SK-N-SH (cell line): ENCODE data around the gene SMAD7. TPM values are rescaled to one million over a fixed set of nuclear protein-coding genes. Genes with fewer than 3 reads are reported as not detected.

ENCODE experiments used
- CTCF ChIA-PET: fragments of 300-600, 350-600 bp; formaldehyde crosslinking; extraction: SDS; loops from one replicate; lab custom pipeline; 2021; lab: Yijun Ruan, JAX
- POLR2A ChIA-PET: fragments of 350-600 bp; sonication (Branson Sonifier 250); formaldehyde crosslinking; extraction: SDS; loops from one replicate; lab custom pipeline; 2020; ENCODE audit warnings: antibody characterized with exemption, inconsistent platforms; lab: Yijun Ruan, JAX
- DNase-seq: peaks from one replicate; pipeline ENCODE4 v3.0.0; 2012
- H2AFZ ChIP-seq: fragments of 200-600 bp; sonication (generic); 2 replicates; pipeline ENCODE4 v1.8.1; 2016; ENCODE audit warnings: antibody characterized with exemption, mild to moderate bottlenecking, low read depth
- H3F3A ChIP-seq: fragments of 200-600 bp; sonication (generic); replicated peaks from 2 replicates; pipeline ENCODE3; 2016; ENCODE audit warnings: antibody characterized with exemption, mild to moderate bottlenecking; ENCODE audit not compliant: insufficient read depth
- H3K27ac ChIP-seq, 2 experiments: fragments of 200-500 bp in 1 of 2; fragments of 200-600 bp in 1 of 2; sonication (Bioruptor generic) in 1 of 2; sonication (generic), shearing (Covaris generic) in 1 of 2; 2 replicates each; pipeline versions ENCODE4 v1.5.1 to v1.6.1; 2014 to 2016; ENCODE audit warnings: low read depth in 2 of 2, inconsistent platforms in 1 of 2, low read length in 1 of 2, mild to moderate bottlenecking in 1 of 2, mixed read lengths in 1 of 2
- H3K27me3 ChIP-seq: fragments of 200-600 bp; sonication (generic), shearing (Covaris generic); 2 replicates; pipeline ENCODE4 v1.6.1; 2016; ENCODE audit warnings: mixed run types; ENCODE audit not compliant: insufficient read depth
- H3K36me3 ChIP-seq, 2 experiments: fragments of 200-500 bp in 1 of 2; fragments of 200-600 bp in 1 of 2; sonication (Bioruptor generic) in 1 of 2; sonication (generic) in 1 of 2; replicated peaks in 1 of 2; 2 replicates each; pipeline versions ENCODE3 to v1.5.1; 2014 to 2016; ENCODE audit warnings: low read length in 1 of 2, mild to moderate bottlenecking in 1 of 2; ENCODE audit not compliant: insufficient read depth in 2 of 2, control insufficient read depth in 1 of 2
- H3K4me1 ChIP-seq, 2 experiments: fragments of 200-500 bp in 1 of 2; fragments of 200-600 bp in 1 of 2; sonication (Bioruptor generic) in 1 of 2; sonication (generic), shearing (Covaris generic) in 1 of 2; 2 replicates each; pipeline versions ENCODE4 v1.5.1 to v1.6.1; 2014 to 2016; ENCODE audit warnings: low read depth in 1 of 2, low read length in 1 of 2, mixed run types in 1 of 2; ENCODE audit not compliant: insufficient read depth in 2 of 2, control insufficient read depth in 1 of 2
- H3K4me2 ChIP-seq: fragments of 200-600 bp; sonication (generic), shearing (Covaris generic); 2 replicates; pipeline ENCODE4 v1.6.1; 2017; ENCODE audit warnings: mixed run types
- H3K4me3 ChIP-seq, 2 experiments: fragments of 200-500 bp in 1 of 2; fragments of 200-600 bp in 1 of 2; sonication (Bioruptor generic) in 1 of 2; sonication (generic), shearing (Covaris generic) in 1 of 2; 2 replicates each; pipeline versions ENCODE4 v1.5.1 to v1.8.1; 2014 to 2016; ENCODE audit warnings: low read depth in 2 of 2, inconsistent platforms in 1 of 2, low read length in 1 of 2, mild to moderate bottlenecking in 1 of 2, mixed read lengths in 1 of 2, moderate library complexity in 1 of 2
- H3K79me2 ChIP-seq: fragments of 200-600 bp; sonication (generic); 2 replicates; pipeline ENCODE4 v1.8.1; 2017; ENCODE audit warnings: mild to moderate bottlenecking; ENCODE audit not compliant: insufficient read depth
- H3K9ac ChIP-seq: fragments of 200-600 bp; sonication (generic); 2 replicates; pipeline ENCODE4 v1.6.1; 2017; ENCODE audit warnings: mixed run types
- H3K9me2 ChIP-seq: fragments of 200-600 bp; sonication (generic); 2 replicates; pipeline ENCODE4 v1.6.1; 2017; ENCODE audit warnings: mixed run types
- H3K9me3 ChIP-seq: fragments of 200-600 bp; sonication (generic); 2 replicates; pipeline ENCODE4 v1.6.1; 2017; ENCODE audit warnings: mixed run types, mild to moderate bottlenecking, moderate library complexity
- H4K20me1 ChIP-seq: fragments of 200-600 bp; sonication (generic); 2 replicates; pipeline ENCODE4 v1.6.1; 2017; ENCODE audit warnings: mild to moderate bottlenecking, mixed run types; ENCODE audit not compliant: insufficient read depth
- CHD2 ChIP-seq: fragments of 150-350 bp; IDR thresholded peaks from 2 replicates; pipeline ENCODE4 v1.6.1; 2018; ENCODE audit warnings: low read length; ENCODE audit not compliant: partially characterized antibody
- CTCF ChIP-seq: fragments of 200-600 bp; sonication (generic); IDR thresholded peaks from 2 replicates; pipeline ENCODE4 v1.6.1; 2017; ENCODE audit warnings: antibody characterized with exemption, mild to moderate bottlenecking, moderate library complexity
- FOSL2 ChIP-seq: IDR thresholded peaks from 2 replicates; pipeline ENCODE4 v1.4.0; 2012; ENCODE audit warnings: low read depth, mild to moderate bottlenecking, moderate library complexity, borderline replicate concordance
- FOXM1 ChIP-seq: IDR thresholded peaks from 2 replicates; pipeline ENCODE4 v1.4.0; 2012; ENCODE audit warnings: low read depth, mild to moderate bottlenecking
- GATA2 ChIP-seq: sonication (generic); formaldehyde crosslinking; IDR thresholded peaks from 2 replicates; pipeline ENCODE4 v1.5.0; 2020; ENCODE audit warnings: mild to moderate bottlenecking, missing genetic modification reagents
- JUND ChIP-seq: IDR thresholded peaks from 2 replicates; pipeline ENCODE4 v1.4.0; 2012
- MAX ChIP-seq: IDR thresholded peaks from 2 replicates; pipeline ENCODE4 v1.4.0; 2012; ENCODE audit warnings: low read depth
- MXI1 ChIP-seq: IDR thresholded peaks from 2 replicates; pipeline ENCODE4 v1.6.1; 2012; ENCODE audit warnings: mild to moderate bottlenecking, low read depth, low read length, improper control_type of control experiment
- NFIC ChIP-seq: IDR thresholded peaks from 2 replicates; pipeline ENCODE4 v1.4.0; 2012; ENCODE audit warnings: borderline replicate concordance
- NRF1 ChIP-seq: IDR thresholded peaks from 2 replicates; pipeline ENCODE4 v1.6.1; 2012; ENCODE audit warnings: low read depth, mild to moderate bottlenecking, low read length
- PBX3 ChIP-seq: IDR thresholded peaks from 2 replicates; pipeline ENCODE4; 2012
- POLR2AphosphoS5 ChIP-seq: IDR thresholded peaks from 2 replicates; pipeline ENCODE4 v1.6.1; 2012; ENCODE audit warnings: low read depth, low read length
- RAD21 ChIP-seq: IDR thresholded peaks from 2 replicates; pipeline ENCODE4 v1.6.1; 2012; ENCODE audit warnings: mild to moderate bottlenecking, low read length
- RFX5 ChIP-seq: IDR thresholded peaks from 2 replicates; pipeline ENCODE4 v1.6.1; 2012; ENCODE audit warnings: mild to moderate bottlenecking, improper control_type of control experiment, low read length
- RXRA ChIP-seq: IDR thresholded peaks from 2 replicates; pipeline ENCODE4 v1.4.0; 2012; ENCODE audit warnings: low read depth, mild to moderate bottlenecking, borderline replicate concordance
- SIN3A ChIP-seq: IDR thresholded peaks from 2 replicates; pipeline ENCODE4 v1.6.1; 2012; ENCODE audit warnings: low read depth, mild to moderate bottlenecking, low read length, moderate library complexity, borderline replicate concordance
- TCF12 ChIP-seq: IDR thresholded peaks from 2 replicates; pipeline ENCODE4 v1.4.0; 2012
- USF2 ChIP-seq: fragments of 150-350 bp; IDR thresholded peaks from 2 replicates; pipeline ENCODE4 v1.6.1; 2017; ENCODE audit warnings: antibody characterized with exemption, low read length, low read depth, borderline replicate concordance
- YY1 ChIP-seq: IDR thresholded peaks from 2 replicates; pipeline ENCODE4 v1.4.0; 2012; ENCODE audit warnings: low read depth, mild to moderate bottlenecking
- ZBTB33 ChIP-seq: IDR thresholded peaks from 2 replicates; pipeline ENCODE4 v1.4.0; 2012; ENCODE audit warnings: low read depth, borderline replicate concordance
- WGBS: methylation state at CpG from one replicate; pipeline ENCODE4 v1.1.6; 2017; ENCODE audit warnings: low lambda C conversion rate; 5-methylcytosine and 5-hydroxymethylcytosine counted together
- polyA plus RNA-seq, 3 experiments: library from polyadenylated mRNA; depleted of rRNA; stranded (reverse); fragments of >200 nt; gene quantifications; 2 replicates each; pipeline ENCODE4 v1.2.3, GENCODE V29; 2012

SMAD7 gene
- polyA plus RNA-seq, 1 of the 3 experiments (the other 2 are of a cell fraction): 20.0 TPM

- no peak overlapping the region for H3K4me3 ChIP-seq
- no peaks in the 10 kb centered on the region for H3K9me2 ChIP-seq
- CTCF ChIA-PET: no interaction called here
Observed at GRCh38 chr18:48887294-48887904, 63.4 kb downstream of the SMAD7 start.

More at GRCh38 chr18:48887294-48887904, 63.4 kb downstream of the SMAD7 start:
- Histone ChIP-seq H3F3A (no peaks in the 10 kb centered on the region), H3K27ac (no peak overlapping the region), H3K4me2 (no peak overlapping the region), H3K9ac (no peak overlapping the region), H3K36me3 (no peaks in the 10 kb centered on the region), H4K20me1 (no peaks in the 10 kb centered on the region), H3K4me1 (peaks cover 0 to 22% of the 10 kb centered on the region in 2 experiments; a peak in 1 of 4 replicates), H3K9me3 (no peaks in the 10 kb centered on the region), H3K27me3 (no peaks in the 10 kb centered on the region), H2AFZ (no peak overlapping the region), H3K79me2 (no peaks in the 10 kb centered on the region)
- WGBS: 94% methylated on average over 9 of the region's 12 CpGs
- POLR2A ChIA-PET: no interaction called here
- TF ChIP-seq CTCF (no peak), RFX5 (no peak), CHD2 (no peak), FOXM1 (no peak), NFIC (no peak), SIN3A (no peak), FOSL2 (no peak), JUND (no peak), USF2 (no peak), PBX3 (no peak), POLR2AphosphoS5 (no peak), MAX (no peak), YY1 (no peak), MXI1 (no peak), RXRA (no peak), TCF12 (no peak), NRF1 (no peak), ZBTB33 (no peak), GATA2 (CRISPR knock-in tag) (no peak), RAD21 (no peak)
- DNase-seq: no peak
